GM19397 (cell line): ENCODE measurements around the gene INCA1.

Source experiments
- ATAC-seq: cut with Tn5 transposase; IDR thresholded peaks from one replicate; pipeline ENCODE4 v1.9.1; 2021; ENCODE audit warnings: mild to moderate bottlenecking, moderate library complexity; ENCODE audit not compliant: unreplicated experiment

INCA1 gene

DNA sequence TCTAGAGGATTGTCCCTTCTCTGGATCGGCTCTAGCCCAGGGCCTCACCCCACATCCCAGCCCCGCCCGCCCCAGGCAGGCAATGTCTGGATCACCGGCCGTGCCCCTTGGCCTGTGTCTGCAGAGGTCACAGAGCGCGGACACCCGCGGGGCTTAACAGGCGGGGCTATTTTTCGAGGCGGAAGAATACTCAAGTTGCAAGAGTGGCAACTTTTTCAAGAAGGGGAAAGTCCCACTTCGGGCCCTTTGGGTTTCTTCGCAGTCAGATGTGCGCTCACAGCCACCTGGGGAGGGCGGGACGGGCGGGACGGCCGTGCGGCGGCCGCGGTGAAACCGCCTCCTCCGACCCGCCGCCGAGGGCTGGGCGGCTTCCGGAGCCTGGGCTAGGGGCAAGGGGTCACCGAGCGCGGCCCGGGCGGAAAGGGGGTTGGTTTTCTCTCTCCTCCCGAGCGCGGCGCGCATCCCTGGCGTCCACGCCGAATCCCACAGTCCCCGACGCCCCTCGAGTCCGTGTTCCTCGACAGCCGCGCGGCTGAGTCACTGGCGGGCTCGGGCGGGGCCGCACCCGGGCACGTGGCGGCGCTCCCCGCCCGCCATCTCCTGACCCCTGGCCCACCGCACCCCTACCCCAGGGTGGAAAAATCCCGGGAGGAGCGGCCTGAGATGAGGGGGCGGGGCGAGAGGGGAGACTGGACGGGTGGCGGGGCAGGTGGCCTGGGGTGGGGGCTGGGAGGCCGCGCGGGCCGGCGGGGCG, 47.8 kb downstream of the INCA1 start:
- ATAC-seq = peak; percentile 31

GRCh38 chr17:4948931-4949320, 48.4 kb downstream of the INCA1 start:
- ATAC-seq = peak; percentile 33

DNA sequence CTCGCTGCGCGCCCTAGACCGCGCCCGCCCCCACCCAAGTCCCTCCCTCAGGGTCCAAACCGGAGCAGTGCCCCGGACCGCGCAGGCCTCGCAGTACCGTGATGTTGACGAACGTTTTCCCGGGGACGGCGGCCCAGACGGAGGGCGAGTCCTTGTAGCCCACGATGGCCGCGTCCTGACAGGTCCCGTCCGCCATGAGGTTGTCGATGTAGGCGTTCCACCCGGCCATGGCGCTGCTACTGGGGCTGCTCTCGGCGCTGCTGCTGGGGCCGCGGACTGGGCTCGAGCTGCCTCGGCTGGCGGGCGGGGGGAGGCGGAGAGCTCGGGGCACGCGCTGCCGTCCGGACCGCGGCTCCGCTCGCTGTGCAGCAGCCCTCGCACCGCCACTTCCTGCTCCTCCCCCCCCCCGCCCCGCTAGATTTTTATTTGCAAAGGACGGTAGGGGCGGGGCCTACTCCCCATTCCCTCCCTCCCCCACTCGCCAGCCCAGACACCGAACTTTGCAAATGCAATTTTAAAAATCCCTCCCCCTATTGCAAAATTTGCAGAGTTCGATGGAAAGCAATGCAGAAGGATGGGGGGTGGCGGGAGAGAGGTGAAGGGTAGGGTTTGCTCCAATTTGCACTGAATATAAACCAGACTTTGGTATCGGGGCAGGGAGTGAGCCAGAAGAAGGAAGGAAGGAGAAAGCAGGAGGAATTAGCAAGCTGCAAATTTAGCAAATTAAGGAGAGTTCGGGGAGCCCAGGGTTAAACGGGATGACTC, 49.0 kb downstream of the INCA1 start, which contains the start of gene PFN1:
Gene PFN1, minus strand, starts transcription at position 365 of the 765 bp plus-strand sequence. Its CDS starts 136 bp downstream, at position 229.
- ATAC-seq = peak; percentile 24

GRCh38 chr17:4947411-4948165, 49.7 kb downstream of the INCA1 start:
- peak; percentile 24 for ATAC-seq

DNA sequence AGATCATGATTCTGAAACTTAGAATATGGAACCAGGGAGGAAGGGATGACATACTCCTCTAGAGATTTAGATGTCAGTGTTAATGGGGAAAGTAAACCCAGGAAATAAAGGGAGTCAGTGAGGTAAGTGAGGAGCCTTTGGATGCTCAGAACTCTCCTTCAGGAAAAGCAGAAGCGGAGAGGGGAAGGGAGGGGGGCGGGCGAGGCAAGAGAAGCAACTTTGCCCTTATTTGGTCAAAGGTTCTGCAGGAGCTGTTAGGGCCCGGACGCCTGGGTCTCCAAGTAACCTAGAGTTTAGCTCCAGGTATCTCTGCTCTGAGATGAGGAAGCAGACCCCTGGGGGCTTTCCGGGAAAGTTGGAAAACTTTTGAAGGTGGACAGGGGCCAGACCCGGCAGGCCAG, 50.3 kb downstream of the INCA1 start:
- ATAC-seq = no peak

DNA sequence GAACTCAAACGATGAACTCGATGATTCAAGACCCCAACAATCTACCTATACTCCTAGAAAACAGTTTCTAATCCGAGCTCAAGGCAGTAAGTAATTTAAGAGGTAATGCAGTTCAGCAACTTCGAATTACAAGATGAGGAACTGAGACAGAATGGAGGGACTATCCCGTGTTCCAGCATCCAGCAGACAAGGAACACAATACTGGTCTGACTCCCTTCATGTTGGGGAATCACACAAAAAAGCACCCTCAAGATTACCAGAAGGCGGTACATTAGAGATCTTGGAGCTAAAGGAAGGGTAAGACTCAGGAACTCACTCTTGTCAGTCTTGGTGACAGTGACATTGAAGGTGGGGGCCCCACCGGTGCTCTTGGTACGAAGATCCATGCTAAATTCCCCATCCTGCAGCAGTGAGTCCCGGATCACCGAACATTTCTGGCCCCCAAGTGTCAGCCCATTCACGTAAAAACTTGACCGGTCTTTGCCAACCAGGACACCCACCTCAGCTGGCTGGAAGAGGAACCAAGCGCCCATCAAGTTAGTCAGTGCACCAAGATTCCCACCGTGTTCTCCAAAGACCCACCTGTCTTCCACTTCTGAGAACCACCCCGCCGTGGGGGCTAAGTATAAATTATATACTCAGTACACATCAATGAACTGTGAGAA, 50.9 kb downstream of the INCA1 start:
- no peak for ATAC-seq

DNA sequence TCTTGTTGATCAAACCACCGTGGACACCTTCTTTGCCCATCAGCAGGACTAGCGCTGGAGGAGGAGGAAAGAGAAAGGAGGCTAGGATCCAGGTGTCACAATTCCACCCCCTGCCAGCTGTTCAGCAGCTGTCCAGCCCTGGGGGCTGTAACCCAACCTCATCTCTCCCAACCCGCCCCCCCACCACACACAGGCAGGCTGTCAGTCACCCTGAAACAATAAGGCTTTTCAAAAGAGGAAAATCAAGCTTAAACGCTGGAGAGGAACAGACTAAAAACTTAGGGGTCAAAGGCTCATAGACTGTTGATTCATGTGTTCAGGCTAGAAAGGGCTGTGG, 51.4 kb downstream of the INCA1 start:
- no peak for ATAC-seq

- ATAC-seq = no peak
Measured at GRCh38 chr17:4945176-4945943, 52.0 kb downstream of the INCA1 start.

DNA sequence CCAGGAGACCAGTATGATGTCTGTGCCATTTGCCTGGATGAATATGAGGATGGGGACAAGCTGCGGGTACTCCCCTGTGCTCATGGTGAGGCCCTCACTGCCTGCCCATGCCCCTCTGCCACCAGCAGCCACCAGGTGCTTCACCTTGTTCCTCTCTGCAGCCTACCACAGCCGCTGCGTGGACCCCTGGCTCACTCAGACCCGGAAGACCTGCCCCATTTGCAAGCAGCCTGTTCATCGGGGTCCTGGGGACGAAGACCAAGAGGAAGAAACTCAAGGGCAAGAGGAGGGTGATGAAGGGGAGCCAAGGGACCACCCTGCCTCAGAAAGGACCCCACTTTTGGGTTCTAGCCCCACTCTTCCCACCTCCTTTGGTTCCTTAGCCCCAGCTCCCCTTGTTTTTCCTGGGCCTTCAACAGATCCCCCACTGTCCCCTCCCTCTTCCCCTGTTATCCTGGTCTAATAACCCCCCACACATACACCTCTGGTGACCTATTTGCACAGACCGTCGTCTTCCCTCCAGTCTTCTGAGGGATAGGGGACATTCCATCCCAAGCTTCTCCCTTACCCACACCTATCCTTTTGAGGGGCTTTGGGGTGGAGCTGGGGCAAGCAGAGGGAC, 52.7 kb downstream of the INCA1 start:
- no peak for ATAC-seq

- no peak for ATAC-seq
Measured at GRCh38 chr17:4944163-4944553, 53.2 kb downstream of the INCA1 start.

GRCh38 chr17:4942760-4943508, 54.4 kb downstream of the INCA1 start:
- no peak for ATAC-seq

GRCh38 chr17:4941319-4941610, 56.1 kb downstream of the INCA1 start:
- no peak for ATAC-seq

DNA sequence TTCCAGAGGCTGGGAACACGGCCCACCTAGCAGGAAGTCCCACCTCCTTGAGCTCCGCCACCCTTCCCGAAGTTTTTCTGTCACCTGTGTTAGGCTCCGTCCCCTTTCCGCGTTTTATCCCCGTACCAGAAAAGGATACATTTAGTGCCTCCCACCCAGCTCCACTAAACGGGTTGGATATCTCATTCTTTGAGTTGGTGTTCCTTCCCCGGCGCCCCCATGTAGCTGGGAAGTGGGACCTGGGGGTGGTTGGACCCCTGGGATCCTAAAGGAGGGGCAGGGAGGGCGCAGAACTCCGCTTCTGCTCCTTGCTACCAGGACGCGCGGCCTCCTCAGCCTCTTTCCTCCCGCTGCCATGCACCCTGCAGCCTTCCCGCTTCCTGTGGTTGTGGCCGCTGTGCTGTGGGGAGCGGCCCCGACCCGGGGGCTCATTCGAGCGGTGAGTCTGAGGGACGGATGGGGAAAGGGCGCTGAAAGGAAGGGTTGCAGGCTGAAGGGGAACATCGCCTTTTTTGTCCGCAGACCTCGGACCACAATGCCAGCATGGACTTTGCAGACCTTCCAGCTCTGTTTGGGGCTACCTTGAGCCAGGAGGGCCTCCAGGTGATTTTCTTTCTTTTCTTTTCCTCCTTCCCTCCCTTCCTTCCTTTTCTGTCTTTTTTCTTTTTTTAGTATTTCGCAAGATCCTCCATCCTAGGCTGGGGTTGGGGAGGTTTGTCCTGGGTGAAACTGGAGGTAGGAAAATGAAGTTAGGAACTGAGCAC, 56.6 kb downstream of the INCA1 start:
- no peak for ATAC-seq

DNA sequence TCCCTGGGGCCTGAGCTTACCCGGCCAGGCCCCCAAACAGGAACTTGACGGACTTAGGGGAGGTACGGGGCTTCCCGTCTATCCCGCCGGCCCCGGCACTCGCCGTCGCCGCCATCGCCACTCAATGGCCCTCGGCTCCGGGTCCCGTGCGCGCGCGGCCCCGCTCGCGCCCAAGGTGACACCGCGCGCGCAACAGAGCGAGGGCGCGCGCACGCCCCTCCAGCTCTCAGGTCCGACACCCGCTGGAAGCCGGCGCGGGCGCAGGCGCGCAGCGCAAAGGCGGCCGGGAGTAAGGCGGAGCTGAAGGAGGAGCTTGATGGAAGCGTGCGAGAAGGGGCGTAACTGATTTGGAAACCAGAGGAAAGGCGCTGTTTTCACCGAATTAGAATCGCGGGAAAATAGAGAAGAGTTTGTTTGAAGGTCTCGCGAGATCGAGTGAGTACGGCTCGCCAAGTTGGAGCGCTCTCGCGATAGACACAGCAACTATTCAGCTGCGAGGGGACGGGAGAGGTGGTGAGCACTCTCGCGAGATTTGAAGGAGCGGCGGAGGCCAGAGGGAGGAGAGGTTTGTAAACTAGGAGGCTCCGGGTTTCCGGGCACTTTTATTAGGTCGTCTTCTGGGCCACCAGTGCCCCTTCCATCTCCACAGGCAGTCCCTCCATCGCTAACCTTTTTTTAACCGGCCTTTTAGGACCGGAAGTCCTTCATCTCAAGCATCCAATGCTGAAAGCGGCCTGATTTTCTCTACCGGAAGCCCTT, 57.3 kb downstream of the INCA1 start, which contains the start of the genes RNF167 and SLC25A11:
Gene RNF167, plus strand, starts transcription at position 473 of the 759 bp plus-strand sequence. CDS start 642 bp downstream, outside the sequence.
Gene SLC25A11, minus strand, starts transcription at position 251 of the 759 bp plus-strand sequence. Its CDS starts 136 bp downstream, at position 115.
- peak; percentile 81 for ATAC-seq

DNA sequence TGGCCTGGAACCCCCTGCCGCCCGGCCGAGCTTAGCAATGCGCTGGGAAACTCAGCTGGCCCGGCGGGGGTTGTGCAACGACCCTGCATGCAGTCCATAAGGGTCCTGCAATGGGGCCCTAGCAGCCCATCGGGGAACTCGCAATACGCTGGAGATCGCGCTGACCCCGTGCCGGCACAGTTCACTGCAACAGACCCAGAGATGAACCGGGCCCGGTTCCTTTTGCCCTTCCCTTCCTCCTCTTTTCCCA, 57.9 kb downstream of the INCA1 start:
- peak; percentile 19 for ATAC-seq

GRCh38 chr17:4938688-4939545, 58.4 kb downstream of the INCA1 start:
- ATAC-seq = no peak
